Measurements from ENCODE around the gene ROR2. TPM values are rescaled to one million over a fixed set of nuclear protein-coding genes. Genes with fewer than 3 reads are reported as not detected.

ROR2 gene
- total and polyA plus RNA-seq, 2 experiments from 2014 or later, result 8.1 to 18.8 TPM

DNA sequence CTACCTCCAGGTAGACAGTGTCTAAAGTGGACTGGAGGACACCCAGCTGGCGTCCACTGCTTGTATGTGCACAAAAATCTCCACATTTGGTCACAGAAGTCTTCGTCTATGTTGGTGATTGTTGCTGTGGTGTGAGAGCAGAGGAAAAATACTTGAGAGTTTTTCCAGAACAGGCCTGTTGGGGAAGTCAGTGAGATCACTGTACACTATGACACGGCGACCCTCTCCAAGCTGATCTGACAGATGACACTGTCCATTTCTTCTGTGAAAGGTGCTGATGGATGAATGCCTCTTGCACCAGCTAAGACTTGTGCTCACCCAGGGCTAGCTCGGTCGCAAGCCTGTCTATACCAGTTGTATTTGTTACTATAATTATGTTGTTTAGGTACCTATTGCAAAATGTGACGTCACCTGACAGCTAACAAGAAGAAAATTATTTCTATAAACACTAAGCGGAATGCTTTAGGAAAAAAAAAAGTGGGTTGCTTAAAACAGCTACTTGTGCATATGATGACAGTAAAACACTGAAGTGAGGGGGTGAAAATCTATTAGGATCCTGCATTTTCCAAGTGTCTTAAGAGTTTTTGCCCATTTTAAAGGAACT, 142.3 kb downstream of the ROR2 start:
- Mint-ChIP-seq H3K27me3 (ENCODE audit: insufficient read depth, low read depth, poor library complexity) (peaks cover 4% of the 10 kb centered on the region), H3K9me3 (no peaks in the 10 kb centered on the region), H3K4me3 (no peak overlapping the region), H3K36me3 (ENCODE audit: low read depth) (no peaks in the 10 kb centered on the region), H3K27ac (no peak overlapping the region), H3K4me1 (peaks cover 6% of the 10 kb centered on the region; the same call in 2 of the 3 replicates)
- Histone ChIP-seq H3K9me2 (ENCODE audit: insufficient read depth) (no peaks in the 10 kb centered on the region), H4K20me1 (replicated peaks; ENCODE audit: insufficient read depth) (no peaks in the 10 kb centered on the region; the same call in 1 of the 2 replicates), H3K4me2 (no peak overlapping the region), H3K36me3 (ENCODE audit: insufficient read depth) (no peaks in the 10 kb centered on the region), H3K79me2 (replicated peaks; ENCODE audit: insufficient read depth) (no peaks in the 10 kb centered on the region), H3K27me3 (ENCODE audit: insufficient read depth) (no peaks in the 10 kb centered on the region), H2AFZ (no peak overlapping the region), H3K4me1 (ENCODE audit: insufficient read depth) (no peaks in the 10 kb centered on the region), H3F3A (replicated peaks; ENCODE audit: low read depth) (no peaks in the 10 kb centered on the region), H3K4me3 (no peak overlapping the region), H3K27ac (ENCODE audit: low read depth) (no peak overlapping the region)
- DNase-seq (ENCODE audit: low spot score) (no peak), ATAC-seq (no peak)
- TF ChIP-seq NANOG (IDR thresholded peaks at IDR 0.05; ENCODE audit: borderline replicate concordance) (no peak), EZH2phosphoT487 (IDR thresholded peaks at IDR 0.05; ENCODE audit: unreplicated experiment) (no peak), ZNF114 (CRISPR knock-in tag; IDR thresholded peaks at IDR 0.05) (no peak), CREB1 (CRISPR knock-in tag; IDR thresholded peaks at IDR 0.05; ENCODE audit: low read depth) (no peak), ZNF331 (CRISPR knock-in tag; IDR thresholded peaks at IDR 0.05; ENCODE audit: low read depth) (no peak), POLR2AphosphoS5 (IDR thresholded peaks at IDR 0.05; ENCODE audit: low read depth) (no peak), JUNB (IDR thresholded peaks at IDR 0.05; ENCODE audit: unreplicated experiment) (no peak), EZH2 (IDR thresholded peaks at IDR 0.05; ENCODE audit: low read depth, unreplicated experiment) (no peak), STAT1 (IDR thresholded peaks at IDR 0.05; ENCODE audit: unreplicated experiment) (no peak)
- TF ChIP-seq, protein P1, sequence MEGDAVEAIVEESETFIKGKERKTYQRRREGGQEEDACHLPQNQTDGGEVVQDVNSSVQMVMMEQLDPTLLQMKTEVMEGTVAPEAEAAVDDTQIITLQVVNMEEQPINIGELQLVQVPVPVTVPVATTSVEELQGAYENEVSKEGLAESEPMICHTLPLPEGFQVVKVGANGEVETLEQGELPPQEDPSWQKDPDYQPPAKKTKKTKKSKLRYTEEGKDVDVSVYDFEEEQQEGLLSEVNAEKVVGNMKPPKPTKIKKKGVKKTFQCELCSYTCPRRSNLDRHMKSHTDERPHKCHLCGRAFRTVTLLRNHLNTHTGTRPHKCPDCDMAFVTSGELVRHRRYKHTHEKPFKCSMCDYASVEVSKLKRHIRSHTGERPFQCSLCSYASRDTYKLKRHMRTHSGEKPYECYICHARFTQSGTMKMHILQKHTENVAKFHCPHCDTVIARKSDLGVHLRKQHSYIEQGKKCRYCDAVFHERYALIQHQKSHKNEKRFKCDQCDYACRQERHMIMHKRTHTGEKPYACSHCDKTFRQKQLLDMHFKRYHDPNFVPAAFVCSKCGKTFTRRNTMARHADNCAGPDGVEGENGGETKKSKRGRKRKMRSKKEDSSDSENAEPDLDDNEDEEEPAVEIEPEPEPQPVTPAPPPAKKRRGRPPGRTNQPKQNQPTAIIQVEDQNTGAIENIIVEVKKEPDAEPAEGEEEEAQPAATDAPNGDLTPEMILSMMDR (conservative IDR thresholded peaks at IDR 0.05; ENCODE audit: low read depth in 2 of 2), result no peak
- TF ChIP-seq, protein P2, sequence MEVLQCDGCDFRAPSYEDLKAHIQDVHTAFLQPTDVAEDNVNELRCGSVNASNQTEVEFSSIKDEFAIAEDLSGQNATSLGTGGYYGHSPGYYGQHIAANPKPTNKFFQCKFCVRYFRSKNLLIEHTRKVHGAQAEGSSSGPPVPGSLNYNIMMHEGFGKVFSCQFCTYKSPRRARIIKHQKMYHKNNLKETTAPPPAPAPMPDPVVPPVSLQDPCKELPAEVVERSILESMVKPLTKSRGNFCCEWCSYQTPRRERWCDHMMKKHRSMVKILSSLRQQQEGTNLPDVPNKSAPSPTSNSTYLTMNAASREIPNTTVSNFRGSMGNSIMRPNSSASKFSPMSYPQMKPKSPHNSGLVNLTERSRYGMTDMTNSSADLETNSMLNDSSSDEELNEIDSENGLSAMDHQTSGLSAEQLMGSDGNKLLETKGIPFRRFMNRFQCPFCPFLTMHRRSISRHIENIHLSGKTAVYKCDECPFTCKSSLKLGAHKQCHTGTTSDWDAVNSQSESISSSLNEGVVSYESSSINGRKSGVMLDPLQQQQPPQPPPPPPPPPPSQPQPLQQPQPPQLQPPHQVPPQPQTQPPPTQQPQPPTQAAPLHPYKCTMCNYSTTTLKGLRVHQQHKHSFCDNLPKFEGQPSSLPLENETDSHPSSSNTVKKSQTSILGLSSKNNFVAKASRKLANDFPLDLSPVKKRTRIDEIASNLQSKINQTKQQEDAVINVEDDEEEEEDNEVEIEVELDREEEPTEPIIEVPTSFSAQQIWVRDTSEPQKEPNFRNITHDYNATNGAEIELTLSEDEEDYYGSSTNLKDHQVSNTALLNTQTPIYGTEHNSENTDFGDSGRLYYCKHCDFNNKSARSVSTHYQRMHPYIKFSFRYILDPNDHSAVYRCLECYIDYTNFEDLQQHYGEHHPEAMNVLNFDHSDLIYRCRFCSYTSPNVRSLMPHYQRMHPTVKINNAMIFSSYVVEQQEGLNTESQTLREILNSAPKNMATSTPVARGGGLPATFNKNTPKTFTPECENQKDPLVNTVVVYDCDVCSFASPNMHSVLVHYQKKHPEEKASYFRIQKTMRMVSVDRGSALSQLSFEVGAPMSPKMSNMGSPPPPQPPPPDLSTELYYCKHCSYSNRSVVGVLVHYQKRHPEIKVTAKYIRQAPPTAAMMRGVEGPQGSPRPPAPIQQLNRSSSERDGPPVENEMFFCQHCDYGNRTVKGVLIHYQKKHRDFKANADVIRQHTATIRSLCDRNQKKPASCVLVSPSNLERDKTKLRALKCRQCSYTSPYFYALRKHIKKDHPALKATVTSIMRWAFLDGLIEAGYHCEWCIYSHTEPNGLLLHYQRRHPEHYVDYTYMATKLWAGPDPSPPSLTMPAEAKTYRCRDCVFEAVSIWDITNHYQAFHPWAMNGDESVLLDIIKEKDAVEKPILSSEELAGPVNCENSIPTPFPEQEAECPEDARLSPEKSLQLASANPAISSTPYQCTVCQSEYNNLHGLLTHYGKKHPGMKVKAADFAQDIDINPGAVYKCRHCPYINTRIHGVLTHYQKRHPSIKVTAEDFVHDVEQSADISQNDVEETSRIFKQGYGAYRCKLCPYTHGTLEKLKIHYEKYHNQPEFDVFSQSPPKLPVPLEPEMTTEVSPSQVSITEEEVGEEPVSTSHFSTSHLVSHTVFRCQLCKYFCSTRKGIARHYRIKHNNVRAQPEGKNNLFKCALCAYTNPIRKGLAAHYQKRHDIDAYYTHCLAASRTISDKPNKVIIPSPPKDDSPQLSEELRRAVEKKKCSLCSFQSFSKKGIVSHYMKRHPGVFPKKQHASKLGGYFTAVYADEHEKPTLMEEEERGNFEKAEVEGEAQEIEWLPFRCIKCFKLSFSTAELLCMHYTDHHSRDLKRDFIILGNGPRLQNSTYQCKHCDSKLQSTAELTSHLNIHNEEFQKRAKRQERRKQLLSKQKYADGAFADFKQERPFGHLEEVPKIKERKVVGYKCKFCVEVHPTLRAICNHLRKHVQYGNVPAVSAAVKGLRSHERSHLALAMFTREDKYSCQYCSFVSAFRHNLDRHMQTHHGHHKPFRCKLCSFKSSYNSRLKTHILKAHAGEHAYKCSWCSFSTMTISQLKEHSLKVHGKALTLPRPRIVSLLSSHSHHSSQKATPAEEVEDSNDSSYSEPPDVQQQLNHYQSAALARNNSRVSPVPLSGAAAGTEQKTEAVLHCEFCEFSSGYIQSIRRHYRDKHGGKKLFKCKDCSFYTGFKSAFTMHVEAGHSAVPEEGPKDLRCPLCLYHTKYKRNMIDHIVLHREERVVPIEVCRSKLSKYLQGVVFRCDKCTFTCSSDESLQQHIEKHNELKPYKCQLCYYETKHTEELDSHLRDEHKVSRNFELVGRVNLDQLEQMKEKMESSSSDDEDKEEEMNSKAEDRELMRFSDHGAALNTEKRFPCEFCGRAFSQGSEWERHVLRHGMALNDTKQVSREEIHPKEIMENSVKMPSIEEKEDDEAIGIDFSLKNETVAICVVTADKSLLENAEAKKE (CRISPR knock-in tag; IDR thresholded peaks at IDR 0.05), result no peak
- TF ChIP-seq, protein P3, sequence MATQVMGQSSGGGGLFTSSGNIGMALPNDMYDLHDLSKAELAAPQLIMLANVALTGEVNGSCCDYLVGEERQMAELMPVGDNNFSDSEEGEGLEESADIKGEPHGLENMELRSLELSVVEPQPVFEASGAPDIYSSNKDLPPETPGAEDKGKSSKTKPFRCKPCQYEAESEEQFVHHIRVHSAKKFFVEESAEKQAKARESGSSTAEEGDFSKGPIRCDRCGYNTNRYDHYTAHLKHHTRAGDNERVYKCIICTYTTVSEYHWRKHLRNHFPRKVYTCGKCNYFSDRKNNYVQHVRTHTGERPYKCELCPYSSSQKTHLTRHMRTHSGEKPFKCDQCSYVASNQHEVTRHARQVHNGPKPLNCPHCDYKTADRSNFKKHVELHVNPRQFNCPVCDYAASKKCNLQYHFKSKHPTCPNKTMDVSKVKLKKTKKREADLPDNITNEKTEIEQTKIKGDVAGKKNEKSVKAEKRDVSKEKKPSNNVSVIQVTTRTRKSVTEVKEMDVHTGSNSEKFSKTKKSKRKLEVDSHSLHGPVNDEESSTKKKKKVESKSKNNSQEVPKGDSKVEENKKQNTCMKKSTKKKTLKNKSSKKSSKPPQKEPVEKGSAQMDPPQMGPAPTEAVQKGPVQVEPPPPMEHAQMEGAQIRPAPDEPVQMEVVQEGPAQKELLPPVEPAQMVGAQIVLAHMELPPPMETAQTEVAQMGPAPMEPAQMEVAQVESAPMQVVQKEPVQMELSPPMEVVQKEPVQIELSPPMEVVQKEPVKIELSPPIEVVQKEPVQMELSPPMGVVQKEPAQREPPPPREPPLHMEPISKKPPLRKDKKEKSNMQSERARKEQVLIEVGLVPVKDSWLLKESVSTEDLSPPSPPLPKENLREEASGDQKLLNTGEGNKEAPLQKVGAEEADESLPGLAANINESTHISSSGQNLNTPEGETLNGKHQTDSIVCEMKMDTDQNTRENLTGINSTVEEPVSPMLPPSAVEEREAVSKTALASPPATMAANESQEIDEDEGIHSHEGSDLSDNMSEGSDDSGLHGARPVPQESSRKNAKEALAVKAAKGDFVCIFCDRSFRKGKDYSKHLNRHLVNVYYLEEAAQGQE (IDR thresholded peaks at IDR 0.05; ENCODE audit: unreplicated experiment), result no peak
- TF ChIP-seq, protein P4, sequence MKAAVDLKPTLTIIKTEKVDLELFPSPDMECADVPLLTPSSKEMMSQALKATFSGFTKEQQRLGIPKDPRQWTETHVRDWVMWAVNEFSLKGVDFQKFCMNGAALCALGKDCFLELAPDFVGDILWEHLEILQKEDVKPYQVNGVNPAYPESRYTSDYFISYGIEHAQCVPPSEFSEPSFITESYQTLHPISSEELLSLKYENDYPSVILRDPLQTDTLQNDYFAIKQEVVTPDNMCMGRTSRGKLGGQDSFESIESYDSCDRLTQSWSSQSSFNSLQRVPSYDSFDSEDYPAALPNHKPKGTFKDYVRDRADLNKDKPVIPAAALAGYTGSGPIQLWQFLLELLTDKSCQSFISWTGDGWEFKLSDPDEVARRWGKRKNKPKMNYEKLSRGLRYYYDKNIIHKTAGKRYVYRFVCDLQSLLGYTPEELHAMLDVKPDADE (IDR thresholded peaks at IDR 0.05), result no peak

Measured in GM23338 (cell line).